GM04504 (cell line): Measurements from ENCODE around the gene HOXA6.

Source experiments
- DNase-seq: peaks from one replicate; pipeline ENCODE4 v3.0.0-alpha.2; 2012; ENCODE audit warnings: low read depth

HOXA6 gene

DNA sequence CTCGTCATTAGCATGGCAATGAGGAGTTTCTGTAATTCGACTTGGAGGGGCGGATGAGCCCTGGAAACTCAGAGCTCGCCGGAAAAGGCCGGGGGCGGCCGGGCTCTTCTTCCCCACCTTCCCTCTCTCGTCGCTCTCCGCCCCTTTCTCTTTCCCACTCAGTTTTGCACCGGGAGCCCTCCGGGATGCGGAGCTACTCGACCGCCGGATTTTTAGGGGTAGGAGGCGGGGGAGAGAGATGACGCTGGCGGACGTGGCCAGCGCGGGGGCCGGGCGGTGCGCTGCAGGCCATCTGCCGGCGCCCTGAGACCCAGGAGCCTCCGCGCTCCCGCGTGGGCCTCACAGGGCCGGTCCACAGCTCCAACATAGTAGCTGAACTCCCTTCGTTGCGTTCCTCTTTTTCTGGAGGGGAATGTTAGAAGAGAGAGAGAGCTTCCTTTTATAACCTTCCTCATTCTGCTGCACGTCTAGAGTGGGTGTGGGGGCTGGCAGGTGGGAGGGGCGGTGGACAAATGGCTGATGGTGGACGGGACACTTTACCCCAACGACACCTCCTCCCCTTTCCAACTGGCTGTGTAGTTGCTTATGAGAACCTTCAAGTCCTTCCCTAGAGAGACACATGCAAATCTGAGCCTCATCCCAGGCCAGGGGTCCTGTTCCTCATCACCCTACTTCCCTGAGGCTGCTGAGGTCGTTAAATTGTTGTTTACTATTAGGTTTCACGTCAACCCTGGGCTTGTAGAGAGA is 50.6 kb downstream of the HOXA6 start:
- DNase-seq: peak; percentile 25

DNA sequence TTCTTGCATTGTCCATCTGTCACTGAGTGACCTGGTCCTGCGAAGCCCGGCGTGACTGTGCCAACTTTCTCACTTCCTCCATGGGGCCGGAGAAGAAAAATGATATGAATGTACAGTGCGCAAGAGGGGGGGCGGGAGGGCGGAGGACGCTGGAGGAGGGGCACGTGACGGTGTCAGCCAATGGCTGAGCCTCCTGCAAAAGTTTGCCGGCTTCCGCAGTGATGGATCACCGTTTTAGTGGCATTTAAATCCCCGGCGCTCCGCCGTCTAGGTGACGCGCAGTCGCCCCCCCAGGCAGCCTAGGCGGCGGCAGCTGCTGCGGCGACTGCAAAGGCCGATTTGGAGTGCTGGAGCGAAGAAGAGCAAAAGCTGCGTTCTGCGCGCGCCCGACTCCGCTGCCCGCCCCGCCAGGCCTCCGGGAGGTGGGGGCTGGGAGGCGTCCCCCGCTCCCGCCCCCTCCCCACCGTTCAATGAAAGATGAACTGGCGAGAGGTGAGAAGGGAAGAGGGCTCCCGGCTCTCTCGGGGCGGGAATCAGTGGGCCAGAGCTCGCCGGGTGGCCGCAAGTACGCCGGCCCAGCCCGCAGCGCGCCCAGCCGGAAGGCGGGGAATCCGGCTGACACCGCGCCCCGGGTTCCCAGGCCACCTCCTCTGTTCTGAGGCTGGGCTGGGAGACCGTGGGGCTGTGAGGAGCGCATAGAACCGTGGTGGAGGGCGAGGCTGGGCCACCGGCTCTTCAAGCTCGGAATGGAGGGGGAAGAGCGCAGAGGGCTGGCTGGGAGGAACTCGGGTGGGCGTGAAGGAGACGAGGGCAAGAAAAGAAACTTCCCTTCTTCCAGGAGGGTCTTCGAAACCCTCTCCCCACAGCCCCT is 51.4 kb downstream of the HOXA6 start, which contains the start of gene HOXA1:
Gene HOXA1 (minus strand): TSS at position 104 of the 871 bp plus-strand sequence. CDS start 88 bp downstream, at position 16.
- peak; percentile 77 for DNase-seq
